Measurements from ENCODE around the gene NUP62CL. TPM values are rescaled to one million over a fixed set of nuclear protein-coding genes. Genes with fewer than 3 reads are reported as not detected.

NUP62CL gene
- total and polyA plus RNA-seq, 4 donors: 0.97 to 6.8 (median 2.6) TPM

DNA sequence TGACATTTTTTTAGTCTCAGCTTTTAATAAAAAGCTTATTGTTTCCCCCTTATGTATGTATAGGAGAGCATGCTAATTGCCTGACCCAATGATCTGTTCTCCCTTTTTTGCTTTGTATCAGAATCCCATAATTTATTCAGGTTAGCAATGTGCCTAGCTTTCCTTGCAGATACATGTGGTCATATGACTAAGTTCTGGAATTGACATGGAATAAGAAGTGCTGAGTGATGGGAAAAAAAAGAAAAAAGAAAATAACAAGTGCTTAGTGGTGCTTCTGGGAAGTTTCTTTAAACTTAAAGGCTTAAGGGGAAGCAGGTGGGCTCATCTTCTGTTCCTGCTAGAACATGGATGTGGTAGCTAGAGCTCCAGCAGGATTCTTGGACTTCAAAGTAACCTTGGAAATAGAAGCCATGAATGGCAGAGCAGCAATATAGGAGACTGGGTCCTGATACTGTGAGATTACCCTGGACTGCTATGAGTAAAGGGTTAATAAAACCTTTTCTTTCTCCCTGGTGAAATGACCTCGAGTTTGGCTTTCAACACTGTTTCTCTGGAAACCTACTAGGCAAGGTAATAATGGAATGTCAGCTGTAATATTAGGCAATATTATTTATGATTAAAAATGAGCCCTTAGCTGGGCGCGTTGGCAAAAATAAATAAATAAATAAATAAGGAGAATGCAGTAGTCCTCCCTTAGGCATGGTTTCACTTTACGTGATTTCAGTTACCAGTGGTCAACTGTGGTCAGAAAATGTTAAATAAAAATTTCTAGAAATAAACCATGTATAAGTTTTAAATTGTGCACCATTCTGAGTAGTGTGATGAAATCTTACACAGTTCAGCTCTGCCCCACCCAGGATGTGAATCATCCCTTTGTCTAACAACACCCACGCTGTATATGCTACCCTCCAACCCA is 70.9 kb downstream of the NUP62CL start:
- 73% methylated on average over 5 of the region's 5 CpGs for WGBS
- H3K36me3 ChIP-seq (ENCODE audit: control insufficient read depth in 4 of 4, insufficient read depth in 3 of 4, low read depth in 1 of 4, low read length in 3 of 4): no peaks in the 10 kb centered on the region
- no peak overlapping the region for H3K27ac ChIP-seq (ENCODE audit: low read depth in 1 of 2, low read length in 2 of 2)
- H3K9me3 ChIP-seq (ENCODE audit: control insufficient read depth in 4 of 4, low read length in 3 of 4): no peaks in the 10 kb centered on the region
- H3K9ac ChIP-seq (ENCODE audit: low read depth in 1 of 2, low read length in 2 of 2): no peak overlapping the region
- no peak overlapping the region for H3K4me3 ChIP-seq (ENCODE audit: low read depth in 1 of 3, low read length in 3 of 3)
- H3K4me1 ChIP-seq (ENCODE audit: control insufficient read depth in 4 of 4, insufficient read depth in 4 of 4, low read length in 3 of 4): no peaks in the 10 kb centered on the region
- TF ChIP-seq EGR1 (IDR thresholded peaks at IDR 0.05; ENCODE audit: low read depth in 2 of 2): no peak
- TF ChIP-seq, protein P1, sequence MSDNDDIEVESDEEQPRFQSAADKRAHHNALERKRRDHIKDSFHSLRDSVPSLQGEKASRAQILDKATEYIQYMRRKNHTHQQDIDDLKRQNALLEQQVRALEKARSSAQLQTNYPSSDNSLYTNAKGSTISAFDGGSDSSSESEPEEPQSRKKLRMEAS (IDR thresholded peaks at IDR 0.05): no peak
- TF ChIP-seq, protein P2, sequence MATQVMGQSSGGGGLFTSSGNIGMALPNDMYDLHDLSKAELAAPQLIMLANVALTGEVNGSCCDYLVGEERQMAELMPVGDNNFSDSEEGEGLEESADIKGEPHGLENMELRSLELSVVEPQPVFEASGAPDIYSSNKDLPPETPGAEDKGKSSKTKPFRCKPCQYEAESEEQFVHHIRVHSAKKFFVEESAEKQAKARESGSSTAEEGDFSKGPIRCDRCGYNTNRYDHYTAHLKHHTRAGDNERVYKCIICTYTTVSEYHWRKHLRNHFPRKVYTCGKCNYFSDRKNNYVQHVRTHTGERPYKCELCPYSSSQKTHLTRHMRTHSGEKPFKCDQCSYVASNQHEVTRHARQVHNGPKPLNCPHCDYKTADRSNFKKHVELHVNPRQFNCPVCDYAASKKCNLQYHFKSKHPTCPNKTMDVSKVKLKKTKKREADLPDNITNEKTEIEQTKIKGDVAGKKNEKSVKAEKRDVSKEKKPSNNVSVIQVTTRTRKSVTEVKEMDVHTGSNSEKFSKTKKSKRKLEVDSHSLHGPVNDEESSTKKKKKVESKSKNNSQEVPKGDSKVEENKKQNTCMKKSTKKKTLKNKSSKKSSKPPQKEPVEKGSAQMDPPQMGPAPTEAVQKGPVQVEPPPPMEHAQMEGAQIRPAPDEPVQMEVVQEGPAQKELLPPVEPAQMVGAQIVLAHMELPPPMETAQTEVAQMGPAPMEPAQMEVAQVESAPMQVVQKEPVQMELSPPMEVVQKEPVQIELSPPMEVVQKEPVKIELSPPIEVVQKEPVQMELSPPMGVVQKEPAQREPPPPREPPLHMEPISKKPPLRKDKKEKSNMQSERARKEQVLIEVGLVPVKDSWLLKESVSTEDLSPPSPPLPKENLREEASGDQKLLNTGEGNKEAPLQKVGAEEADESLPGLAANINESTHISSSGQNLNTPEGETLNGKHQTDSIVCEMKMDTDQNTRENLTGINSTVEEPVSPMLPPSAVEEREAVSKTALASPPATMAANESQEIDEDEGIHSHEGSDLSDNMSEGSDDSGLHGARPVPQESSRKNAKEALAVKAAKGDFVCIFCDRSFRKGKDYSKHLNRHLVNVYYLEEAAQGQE (IDR thresholded peaks at IDR 0.05): no peak
- TF ChIP-seq CTCF (IDR thresholded peaks at IDR 0.05; ENCODE audit: low read depth, low read length, missing input control): no peak
- no peak for TF ChIP-seq ZBTB33 (IDR thresholded peaks at IDR 0.05)
- TF ChIP-seq HNF4G (IDR thresholded peaks at IDR 0.05): no peak
- TF ChIP-seq RAD21 (IDR thresholded peaks at IDR 0.05): no peak
- no peak for TF ChIP-seq HNF4A (conservative IDR thresholded peaks at IDR 0.05)
- TF ChIP-seq RXRA (IDR thresholded peaks at IDR 0.05): no peak
- no peak for TF ChIP-seq FOXA1 (IDR thresholded peaks at IDR 0.05)
- TF ChIP-seq NR2F2 (IDR thresholded peaks at IDR 0.05): no peak
- TF ChIP-seq FOXA2 (IDR thresholded peaks at IDR 0.05): no peak
- TF ChIP-seq TAF1 (conservative IDR thresholded peaks at IDR 0.05): no peak
- TF ChIP-seq, protein P3, sequence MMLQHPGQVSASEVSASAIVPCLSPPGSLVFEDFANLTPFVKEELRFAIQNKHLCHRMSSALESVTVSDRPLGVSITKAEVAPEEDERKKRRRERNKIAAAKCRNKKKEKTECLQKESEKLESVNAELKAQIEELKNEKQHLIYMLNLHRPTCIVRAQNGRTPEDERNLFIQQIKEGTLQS (IDR thresholded peaks at IDR 0.05): no peak
- TF ChIP-seq GABPA (IDR thresholded peaks at IDR 0.05 in 1 of 2, conservative IDR thresholded peaks at IDR 0.05 in 1 of 2): no peak
- TF ChIP-seq JUND (IDR thresholded peaks at IDR 0.05): no peak
- no peak for TF ChIP-seq YY1 (IDR thresholded peaks at IDR 0.05)
- H3K27me3 ChIP-seq (ENCODE audit: control insufficient read depth in 4 of 4, insufficient read depth in 4 of 4, low read length in 3 of 4): no peaks in the 10 kb centered on the region
- no peak for DNase-seq (ENCODE audit: low spot score)
